ENCODE results near the gene THSD4.

Gene THSD4

GRCh38 chr15:71532994-71533393 lies 417.7 kb downstream of the THSD4 start:
- TF ChIP-seq CTCF (IDR thresholded peaks at IDR 0.05) = peak; percentile 85

GRCh38 chr15:71538181-71538580 lies 422.9 kb downstream of the THSD4 start:
- no peak for TF ChIP-seq CTCF (IDR thresholded peaks at IDR 0.05)

- no peak for TF ChIP-seq CTCF (IDR thresholded peaks at IDR 0.05)
Observed at GRCh38 chr15:71541746-71542145, 426.5 kb downstream of the THSD4 start.

GRCh38 chr15:71542836-71543235 lies 427.6 kb downstream of the THSD4 start:
- TF ChIP-seq CTCF (IDR thresholded peaks at IDR 0.05) = no peak

- TF ChIP-seq CTCF (IDR thresholded peaks at IDR 0.05) = no peak
Observed at GRCh38 chr15:71543413-71543812, 428.1 kb downstream of the THSD4 start.

GRCh38 chr15:71545223-71545760 lies 430.0 kb downstream of the THSD4 start:
- TF ChIP-seq CTCF (IDR thresholded peaks at IDR 0.05) = no peak

GRCh38 chr15:71545923-71546322 lies 430.7 kb downstream of the THSD4 start:
- TF ChIP-seq CTCF (IDR thresholded peaks at IDR 0.05) = no peak

GRCh38 chr15:71547011-71547410 lies 431.7 kb downstream of the THSD4 start:
- TF ChIP-seq CTCF (IDR thresholded peaks at IDR 0.05) = no peak

Measured in LNCAP (cell line).